ENCODE data around the gene TMA7B.
"Not testable (repeated sequence)": the region's sequence is repeated elsewhere in the genome, so short reads cannot be mapped to it uniquely, and the experiment has no call there.

TMA7B gene

DNA sequence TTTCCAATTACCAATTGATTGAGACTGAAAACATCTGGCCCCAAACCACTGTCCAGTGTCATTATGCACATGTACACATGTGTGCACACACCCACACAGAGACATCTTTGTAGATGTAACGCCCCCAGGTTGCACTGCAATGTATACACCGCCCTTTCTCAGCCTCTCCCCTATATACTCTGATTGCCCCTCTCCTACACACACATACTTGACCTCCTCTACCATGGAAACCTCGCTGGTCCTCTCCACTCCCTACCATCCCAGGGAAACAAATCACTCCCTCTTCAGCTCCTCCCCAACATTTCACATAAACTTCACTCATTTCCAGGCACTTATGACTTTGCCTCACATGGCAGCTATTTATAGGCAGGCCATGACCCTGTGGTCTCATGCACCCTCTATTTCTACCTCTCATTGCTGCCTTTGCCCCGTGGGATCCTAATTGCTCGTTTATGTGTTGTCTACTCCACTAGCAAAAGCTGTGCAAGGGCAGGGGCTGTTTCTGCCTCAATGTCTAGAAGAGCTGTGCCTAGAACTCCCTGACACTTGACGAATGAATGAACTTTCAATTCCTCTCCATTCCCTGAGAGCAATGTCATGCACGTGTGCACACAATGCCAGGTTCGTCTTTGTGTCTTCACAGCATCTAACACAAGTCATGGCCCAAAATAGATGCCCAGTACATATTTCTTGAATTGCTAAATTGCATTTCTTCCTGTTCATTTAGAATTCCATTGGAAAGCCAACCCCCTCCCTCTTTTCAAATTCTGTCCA lies 10.0 kb upstream of the TMA7B start:
- no peaks in the 10 kb centered on the region for H3K9me3 ChIP-seq (ENCODE audit: control insufficient read depth, low read length)
- no peak overlapping the region for H3K27ac ChIP-seq
- no peak overlapping the region for H2AFZ ChIP-seq
- H3K4me3 ChIP-seq (ENCODE audit: low read depth, low read length) = no peak overlapping the region
- no peak for TF ChIP-seq CTCF (IDR thresholded peaks at IDR 0.05)
- H3K4me1 ChIP-seq = no peaks in the 10 kb centered on the region
- no peak overlapping the region for H3K4me2 ChIP-seq (ENCODE audit: low read length)
- no peak overlapping the region for H3K9ac ChIP-seq
- no peaks in the 10 kb centered on the region for H3K79me2 ChIP-seq
- H3K36me3 ChIP-seq (ENCODE audit: control insufficient read depth, insufficient read depth, low read length) = no peaks in the 10 kb centered on the region
- H3K27me3 ChIP-seq (ENCODE audit: control insufficient read depth, insufficient read depth, low read length) = no peaks in the 10 kb centered on the region

GRCh38 chr22:39951603-39952293 lies 8.4 kb upstream of the TMA7B start:
- not testable (repeated sequence) for H3K27me3 ChIP-seq (ENCODE audit: control insufficient read depth, insufficient read depth, low read length); H3K79me2 ChIP-seq; H3K27ac ChIP-seq; H3K4me3 ChIP-seq (ENCODE audit: low read depth, low read length); H3K4me2 ChIP-seq (ENCODE audit: low read length); H3K36me3 ChIP-seq (ENCODE audit: control insufficient read depth, insufficient read depth, low read length); H3K9ac ChIP-seq; H3K9me3 ChIP-seq (ENCODE audit: control insufficient read depth, low read length); H3K4me1 ChIP-seq; H2AFZ ChIP-seq

DNA sequence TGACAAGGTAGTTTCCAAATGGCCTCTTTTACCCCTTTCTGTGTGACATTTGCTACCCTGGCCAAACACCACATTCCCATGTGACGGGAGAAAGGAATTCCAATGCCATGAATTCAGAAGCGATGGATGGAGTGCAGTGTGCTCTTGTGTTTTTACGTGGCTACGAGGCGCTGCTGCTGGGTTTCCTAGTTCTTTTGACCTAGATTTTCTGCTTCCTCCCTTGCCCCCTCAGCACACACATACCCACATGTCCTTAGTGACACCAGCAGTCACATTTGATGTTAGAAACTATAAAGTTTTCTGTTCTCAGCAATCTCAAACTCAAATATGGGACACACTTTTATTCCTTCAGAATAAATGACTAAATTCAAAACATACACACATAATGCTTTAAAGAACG lies 7.8 kb upstream of the TMA7B start:
- Histone ChIP-seq H3K4me2 (ENCODE audit: low read length) (no peak overlapping the region), H3K27ac (no peak overlapping the region), H3K27me3 (ENCODE audit: control insufficient read depth, insufficient read depth, low read length) (no peaks in the 10 kb centered on the region), H3K79me2 (no peaks in the 10 kb centered on the region), H2AFZ (no peak overlapping the region), H3K9ac (no peak overlapping the region), H3K4me3 (ENCODE audit: low read depth, low read length) (no peak overlapping the region), H3K9me3 (ENCODE audit: control insufficient read depth, low read length) (no peaks in the 10 kb centered on the region), H3K4me1 (no peaks in the 10 kb centered on the region), H3K36me3 (ENCODE audit: control insufficient read depth, insufficient read depth, low read length) (no peaks in the 10 kb centered on the region)
- no peak for TF ChIP-seq CTCF (IDR thresholded peaks at IDR 0.05)

DNA sequence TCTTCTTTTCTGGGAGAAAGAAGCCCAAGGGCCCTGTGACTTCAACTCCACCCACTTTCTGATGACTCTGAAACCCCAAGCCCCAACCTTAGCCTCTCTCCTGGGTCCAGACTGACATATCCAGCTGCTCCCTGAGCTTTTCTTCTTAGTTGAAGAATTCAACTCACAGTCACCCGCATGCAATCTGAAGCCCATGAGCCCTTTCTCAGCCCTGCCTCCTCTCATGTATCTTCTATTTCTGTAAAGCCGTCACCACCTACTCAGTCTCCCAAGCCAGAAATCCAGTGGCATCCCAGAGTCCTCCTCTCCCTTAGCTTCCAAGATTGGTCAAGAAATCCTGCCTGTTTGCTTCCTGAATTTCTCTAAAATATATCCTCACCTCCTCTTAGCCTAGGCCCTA lies 7.1 kb upstream of the TMA7B start:
- Histone ChIP-seq H2AFZ (no peak overlapping the region), H3K4me3 (ENCODE audit: low read depth, low read length) (no peak overlapping the region), H3K27ac (no peak overlapping the region), H3K36me3 (ENCODE audit: control insufficient read depth, insufficient read depth, low read length) (no peaks in the 10 kb centered on the region), H3K9ac (no peak overlapping the region), H3K4me2 (ENCODE audit: low read length) (no peak overlapping the region), H3K9me3 (ENCODE audit: control insufficient read depth, low read length) (no peaks in the 10 kb centered on the region), H3K4me1 (no peaks in the 10 kb centered on the region), H3K79me2 (no peaks in the 10 kb centered on the region), H3K27me3 (ENCODE audit: control insufficient read depth, insufficient read depth, low read length) (no peaks in the 10 kb centered on the region)
- TF ChIP-seq CTCF (IDR thresholded peaks at IDR 0.05) = no peak

- TF ChIP-seq CTCF (IDR thresholded peaks at IDR 0.05) = no peak
- H3K9ac ChIP-seq = no peak overlapping the region
- no peaks in the 10 kb centered on the region for H3K9me3 ChIP-seq (ENCODE audit: control insufficient read depth, low read length)
- H3K36me3 ChIP-seq (ENCODE audit: control insufficient read depth, insufficient read depth, low read length) = no peaks in the 10 kb centered on the region
- H3K4me1 ChIP-seq = no peaks in the 10 kb centered on the region
- H3K27me3 ChIP-seq (ENCODE audit: control insufficient read depth, insufficient read depth, low read length) = no peaks in the 10 kb centered on the region
- no peak overlapping the region for H2AFZ ChIP-seq
- no peak overlapping the region for H3K4me2 ChIP-seq (ENCODE audit: low read length)
- H3K79me2 ChIP-seq = no peaks in the 10 kb centered on the region
- no peak overlapping the region for H3K27ac ChIP-seq
- no peak overlapping the region for H3K4me3 ChIP-seq (ENCODE audit: low read depth, low read length)
Observed at GRCh38 chr22:39954584-39955055, 5.6 kb upstream of the TMA7B start.

Data from parathyroid adenoma (tissue), 2 donors.